CD4-positive, alpha-beta memory T cell (primary cell): ENCODE data around the gene ACVRL1. TPM values are rescaled to one million over a fixed set of nuclear protein-coding genes. Genes with fewer than 3 reads are reported as not detected.

Experiments
- CTCF ChIA-PET: fragments of 350-600 bp; sonication (Branson Sonifier 250); formaldehyde crosslinking; loops from one replicate; lab custom pipeline; 2021; ENCODE audit warnings: inconsistent platforms; ENCODE audit not compliant: partially characterized antibody; lab: Charles Lee
- POLR2A ChIA-PET: fragments of 350-600 bp; sonication (Branson Sonifier 250); formaldehyde crosslinking; loops from one replicate; lab custom pipeline; 2021; ENCODE audit not compliant: partially characterized antibody; lab: Charles Lee
- DNase-seq, 5 donors: peaks; one replicate each; pipeline versions ENCODE4 v3.0.0 to v3.0.0-alpha.2; 2020 to 2022; ENCODE audit warnings: mixed read lengths in 1 of 5
- H3K27ac ChIP-seq: one replicate; pipeline ENCODE4 v1.7.0; 2013; ENCODE audit warnings: low read depth, low read length
- H3K27me3 ChIP-seq: 2 replicates; pipeline ENCODE4 v1.7.0; 2013; ENCODE audit warnings: mild to moderate bottlenecking, low read length, moderate library complexity; ENCODE audit not compliant: insufficient read depth
- H3K36me3 ChIP-seq: 2 replicates; pipeline ENCODE4 v1.7.0; 2013; ENCODE audit warnings: mild to moderate bottlenecking, low read length, moderate library complexity; ENCODE audit not compliant: insufficient read depth
- H3K4me1 ChIP-seq: 2 replicates; pipeline ENCODE4 v1.7.0; 2013; ENCODE audit warnings: mild to moderate bottlenecking, low read length, moderate library complexity; ENCODE audit not compliant: insufficient read depth
- H3K4me3 ChIP-seq, 2 donors: one replicate each; pipeline ENCODE4 v1.7.0; 2013; ENCODE audit warnings: low read length in 2 of 2, mild to moderate bottlenecking in 1 of 2
- H3K9me3 ChIP-seq, 2 donors: one replicate each; pipeline ENCODE4 v1.7.0; 2013; ENCODE audit warnings: low read length in 2 of 2, control low read depth in 1 of 2; ENCODE audit not compliant: control insufficient read depth in 1 of 2
- H3K27ac Mint-ChIP-seq, 7 donors: one replicate each; pipeline ENCODE4 v1.8.0; 2020 to 2021; ENCODE audit warnings: mixed read lengths in 7 of 7, mild to moderate bottlenecking in 6 of 7, inconsistent platforms in 3 of 7, moderate library complexity in 3 of 7
- H3K27me3 Mint-ChIP-seq, 2 donors: one replicate each; pipeline ENCODE4 v1.8.0; 2020 to 2021; ENCODE audit warnings: mixed read lengths in 2 of 2
- H3K36me3 Mint-ChIP-seq, 2 donors: one replicate each; pipeline ENCODE4 v1.8.0; 2020 to 2021; ENCODE audit warnings: mixed read lengths in 2 of 2, inconsistent platforms in 1 of 2, mild to moderate bottlenecking in 1 of 2
- H3K4me1 Mint-ChIP-seq, 4 donors: one replicate each; pipeline ENCODE4 v1.8.0; 2020 to 2021; ENCODE audit warnings: mixed read lengths in 4 of 4, mild to moderate bottlenecking in 1 of 4
- H3K4me3 Mint-ChIP-seq, 8 donors: one replicate each; pipeline ENCODE4 v1.8.0; 2020 to 2021; ENCODE audit warnings: mixed read lengths in 8 of 8, mild to moderate bottlenecking in 7 of 8, moderate library complexity in 6 of 8, inconsistent platforms in 3 of 8
- H3K9me3 Mint-ChIP-seq, 8 donors: one replicate each; pipeline ENCODE4 v1.8.0; 2020 to 2021; ENCODE audit warnings: mixed read lengths in 8 of 8, mild to moderate bottlenecking in 5 of 8, inconsistent platforms in 3 of 8, moderate library complexity in 1 of 8
- intact Hi-C: fragments of 100-400 bp; cut with micrococcal nuclease; formaldehyde crosslinking; loops from one replicate; pipeline ENCODE4 v1.15.1; 2023
- polyA plus RNA-seq, 2 donors: library from polyadenylated mRNA; unstranded; fragments of 300-500 nt; fragmentation: Illumina TruSeq; gene quantifications; one replicate each; pipeline ENCODE4 v1.2.3, GENCODE V29; 2021
- total RNA-seq, 2 experiments: library from RNA; stranded (reverse); gene quantifications; one replicate each; pipeline ENCODE4 v1.2.3, GENCODE V29; 2021

The ACVRL1 gene
- total and polyA plus RNA-seq, 4 experiments from 2014 or later, result 0.15 to 0.83 TPM; not detected in 2

GRCh38 chr12:51906430-51907082 lies 748 bp upstream of the ACVRL1 start:
- H3K27me3 Mint-ChIP-seq, result peaks cover 12 to 32% of the 10 kb centered on the region in 2 donors
- CTCF ChIA-PET, result no interaction called here
- H3K4me3 Mint-ChIP-seq, result no peak overlapping the region
- no peak overlapping the region for H3K4me3 ChIP-seq
- H3K27ac ChIP-seq, result no peak overlapping the region
- intact Hi-C loops, result no loop called here
- H3K27me3 ChIP-seq, result peaks cover 21% of the 10 kb centered on the region
- H3K36me3 ChIP-seq, result no peaks in the 10 kb centered on the region
- no peak for DNase-seq
- POLR2A ChIA-PET, result no interaction called here
- H3K27ac Mint-ChIP-seq, result no peak overlapping the region
- peaks cover 0 to 2% (median 0%) of the 10 kb centered on the region in 8 donors for H3K9me3 Mint-ChIP-seq
- H3K4me1 ChIP-seq, result no peaks in the 10 kb centered on the region
- no peaks in the 10 kb centered on the region for H3K9me3 ChIP-seq
- H3K36me3 Mint-ChIP-seq, result no peaks in the 10 kb centered on the region
- peaks cover 0 to 8% (median 4%) of the 10 kb centered on the region in 4 donors for H3K4me1 Mint-ChIP-seq

- Histone ChIP-seq H3K4me3 (no peak overlapping the region), H3K4me1 (no peaks in the 10 kb centered on the region), H3K36me3 (no peaks in the 10 kb centered on the region), H3K9me3 (no peaks in the 10 kb centered on the region), H3K27ac (no peak overlapping the region), H3K27me3 (peaks cover 21% of the 10 kb centered on the region)
- DNase-seq, result no peak
- Mint-ChIP-seq H3K4me1 (peaks cover 0 to 8% (median 4%) of the 10 kb centered on the region in 4 donors), H3K27ac (no peak overlapping the region), H3K4me3 (peak overlapping the region in 1 of 8 donors; percentile 22), H3K36me3 (no peaks in the 10 kb centered on the region), H3K9me3 (no peaks in the 10 kb centered on the region), H3K27me3 (peaks cover 16 to 32% of the 10 kb centered on the region in 2 donors)
- ChIA-PET POLR2A (no interaction called here), CTCF (no interaction called here)
- intact Hi-C loops, result no loop called here
These were observed 637 bp downstream of the ACVRL1 start for GRCh38 chr12:51907856-51908425.

GRCh38 chr12:51908876-51909592 lies 1.7 kb downstream of the ACVRL1 start:
- Histone ChIP-seq H3K4me1 (no peaks in the 10 kb centered on the region), H3K9me3 (no peaks in the 10 kb centered on the region), H3K36me3 (no peaks in the 10 kb centered on the region), H3K4me3 (no peak overlapping the region), H3K27me3 (peaks cover 21% of the 10 kb centered on the region), H3K27ac (no peak overlapping the region)
- Mint-ChIP-seq H3K4me1 (peaks cover 0 to 8% (median 4%) of the 10 kb centered on the region in 4 donors), H3K36me3 (no peaks in the 10 kb centered on the region), H3K9me3 (no peaks in the 10 kb centered on the region), H3K27ac (no peak overlapping the region), H3K27me3 (peaks cover 19 to 32% of the 10 kb centered on the region in 2 donors), H3K4me3 (no peak overlapping the region)
- CTCF ChIA-PET, result no interaction called here
- DNase-seq, result no peak
- intact Hi-C loops, result no loop called here
- POLR2A ChIA-PET, result no interaction called here

GRCh38 chr12:51910168-51910567 lies 2.9 kb downstream of the ACVRL1 start:
- H3K27me3 ChIP-seq, result peaks cover 21% of the 10 kb centered on the region
- Mint-ChIP-seq H3K4me3 (no peak overlapping the region), H3K36me3 (no peaks in the 10 kb centered on the region), H3K9me3 (no peaks in the 10 kb centered on the region), H3K27me3 (peaks cover 20 to 32% of the 10 kb centered on the region in 2 donors), H3K4me1 (peaks cover 0 to 8% (median 4%) of the 10 kb centered on the region in 4 donors), H3K27ac (no peak overlapping the region)
- no peaks in the 10 kb centered on the region for H3K36me3 ChIP-seq
- no peak overlapping the region for H3K27ac ChIP-seq
- POLR2A ChIA-PET, result no interaction called here
- CTCF ChIA-PET, result no interaction called here
- no peak for DNase-seq
- no peaks in the 10 kb centered on the region for H3K4me1 ChIP-seq
- intact Hi-C loops, result no loop called here
- no peak overlapping the region for H3K4me3 ChIP-seq
- H3K9me3 ChIP-seq, result no peaks in the 10 kb centered on the region

GRCh38 chr12:51910691-51911090 lies 3.4 kb downstream of the ACVRL1 start:
- no peak overlapping the region for H3K4me3 ChIP-seq
- CTCF ChIA-PET, result no interaction called here
- Mint-ChIP-seq H3K4me3 (no peak overlapping the region), H3K9me3 (no peaks in the 10 kb centered on the region), H3K27ac (no peak overlapping the region), H3K4me1 (peaks cover 0 to 8% (median 4%) of the 10 kb centered on the region in 4 donors), H3K36me3 (no peaks in the 10 kb centered on the region), H3K27me3 (peaks cover 20 to 32% of the 10 kb centered on the region in 2 donors)
- no peak for DNase-seq
- intact Hi-C loops, result no loop called here
- no peak overlapping the region for H3K27ac ChIP-seq
- H3K27me3 ChIP-seq, result peaks cover 21% of the 10 kb centered on the region
- POLR2A ChIA-PET, result no interaction called here
- no peaks in the 10 kb centered on the region for H3K9me3 ChIP-seq
- H3K4me1 ChIP-seq, result no peaks in the 10 kb centered on the region
- H3K36me3 ChIP-seq, result no peaks in the 10 kb centered on the region

- no peaks in the 10 kb centered on the region for H3K9me3 ChIP-seq
- no peaks in the 10 kb centered on the region for H3K36me3 Mint-ChIP-seq
- no peak for DNase-seq
- peaks cover 21% of the 10 kb centered on the region for H3K27me3 ChIP-seq
- CTCF ChIA-PET, result interaction anchor here (1.5 kb wide), 1 partner anchor 12 kb away, joined by 4 read pairs; no protein-coding TSS in a partner anchor
- H3K4me3 Mint-ChIP-seq, result no peak overlapping the region
- no peaks in the 10 kb centered on the region for H3K36me3 ChIP-seq
- H3K27me3 Mint-ChIP-seq, result peaks cover 20 to 28% of the 10 kb centered on the region in 2 donors
- POLR2A ChIA-PET, result no interaction called here
- no peak overlapping the region for H3K27ac ChIP-seq
- H3K4me1 Mint-ChIP-seq, result peaks cover 0 to 8% (median 4%) of the 10 kb centered on the region in 4 donors
- no peak overlapping the region for H3K27ac Mint-ChIP-seq
- no peak overlapping the region for H3K4me3 ChIP-seq
- intact Hi-C loops, result no loop called here
- H3K9me3 Mint-ChIP-seq, result no peaks in the 10 kb centered on the region
- no peaks in the 10 kb centered on the region for H3K4me1 ChIP-seq
These were observed 4.0 kb downstream of the ACVRL1 start for GRCh38 chr12:51911307-51911706.
